Lung (tissue), 12 donors: ENCODE measurements around the gene ARHGEF38. TPM values are rescaled to one million over a fixed set of nuclear protein-coding genes. Genes with fewer than 3 reads are reported as not detected.
A peak's percentile ranks its signal among the peaks of the same experiment; 100 is the strongest.

ENCODE experiments used
- ATAC-seq: fragments of 200-7000 bp; cut with Tn5 transposase; one replicate; pipeline ENCODE4 v1.9.1; 2020; ENCODE audit warnings: moderate number of reproducible peaks; ENCODE audit not compliant: insufficient read depth, low FRiP score
- DNase-seq, 3 donors: peaks; one replicate each; pipeline ENCODE4 v3.0.0-alpha.2; 2013 to 2017
- H3K27ac ChIP-seq, 2 donors: one replicate each; pipeline ENCODE4 v1.5.1; 2013; ENCODE audit warnings: mild to moderate bottlenecking in 2 of 2, moderate library complexity in 2 of 2, control low read depth in 1 of 2, inconsistent platforms in 1 of 2, low read depth in 1 of 2, low read length in 1 of 2
- H3K27me3 ChIP-seq, 3 donors: one replicate each; pipeline ENCODE4 v1.5.1; 2013; ENCODE audit warnings: low read length in 2 of 3; ENCODE audit not compliant: control insufficient read depth in 3 of 3, insufficient read depth in 3 of 3
- H3K36me3 ChIP-seq, 4 donors: one replicate each; pipeline ENCODE4 v1.5.1; 2013; ENCODE audit warnings: low read length in 4 of 4, mild to moderate bottlenecking in 1 of 4, moderate library complexity in 1 of 4; ENCODE audit not compliant: control insufficient read depth in 4 of 4, insufficient read depth in 4 of 4
- H3K4me1 ChIP-seq, 5 donors: one replicate each; pipeline ENCODE4 v1.5.1; 2013; ENCODE audit warnings: low read length in 5 of 5, mild to moderate bottlenecking in 2 of 5, moderate library complexity in 1 of 5; ENCODE audit not compliant: control insufficient read depth in 5 of 5, insufficient read depth in 5 of 5
- H3K4me3 ChIP-seq: one replicate; pipeline ENCODE4 v1.5.1; 2013; ENCODE audit warnings: mild to moderate bottlenecking, control low read depth, moderate library complexity
- H3K9ac ChIP-seq, 2 donors: one replicate each; pipeline ENCODE4 v1.5.1; 2013; ENCODE audit warnings: low read length in 2 of 2, control low read depth in 1 of 2; ENCODE audit not compliant: insufficient read depth in 1 of 2
- H3K9me3 ChIP-seq, 4 donors: one replicate each; pipeline ENCODE4 v1.5.1; 2013; ENCODE audit warnings: low read length in 3 of 4, mild to moderate bottlenecking in 1 of 4, moderate library complexity in 1 of 4; ENCODE audit not compliant: control insufficient read depth in 4 of 4, insufficient read depth in 3 of 4
- WGBS, 2 donors: extraction: QIAGEN DNeasy Blood & Tissue Kit; methylation state at CpG; one replicate each; pipeline ENCODE4 v1.1.7; 2013; 5-methylcytosine and 5-hydroxymethylcytosine counted together
- polyA plus RNA-seq, 2 donors: library from polyadenylated mRNA; stranded (reverse); fragments of 200-250 nt; gene quantifications; one replicate each; pipeline ENCODE4 v1.2.1, GENCODE V29; 2013
- total RNA-seq, 2 donors: library from RNA; depleted of rRNA in 1 of 2; stranded (reverse); fragments of >200 nt in 1 of 2; gene quantifications; one replicate each; pipeline ENCODE4 v1.2.1, GENCODE V29; 2014 to 2021
- TF ChIP-seq, protein P1 (sequence below): IDR thresholded peaks from 2 replicates; pipeline ENCODE4 v1.5.1; 2012; ENCODE audit warnings: mild to moderate bottlenecking; ENCODE audit errors: control extremely low read depth, extremely low read depth
- donor health status: control.
- donor health status: control.
- donor health status: Bipolar disorder and iron deficiency.
- donor health status: healthy.
- donor health status: DM: yes; HTN: yes; CAD: no.

The ARHGEF38 gene
- total and polyA plus RNA-seq, 4 donors = 2.0 to 55.0 (median 14.8) TPM

- no peak overlapping the region for H3K9ac ChIP-seq
- H3K4me1 ChIP-seq = peaks cover 0 to 25% (median 2%) of the 10 kb centered on the region in 5 donors
- H3K9me3 ChIP-seq = no peaks in the 10 kb centered on the region
- H3K36me3 ChIP-seq = no peaks in the 10 kb centered on the region
- no peak overlapping the region for H3K4me3 ChIP-seq
- no peaks in the 10 kb centered on the region for H3K27me3 ChIP-seq
- WGBS, 2 donors = 44 to 72% methylated on average over 3 of the region's 3 CpGs
- no peak overlapping the region for H3K27ac ChIP-seq
- DNase-seq (peak in 1 of 3 donors; percentile 46), ATAC-seq (peak; percentile 27)
- TF ChIP-seq, protein P1, sequence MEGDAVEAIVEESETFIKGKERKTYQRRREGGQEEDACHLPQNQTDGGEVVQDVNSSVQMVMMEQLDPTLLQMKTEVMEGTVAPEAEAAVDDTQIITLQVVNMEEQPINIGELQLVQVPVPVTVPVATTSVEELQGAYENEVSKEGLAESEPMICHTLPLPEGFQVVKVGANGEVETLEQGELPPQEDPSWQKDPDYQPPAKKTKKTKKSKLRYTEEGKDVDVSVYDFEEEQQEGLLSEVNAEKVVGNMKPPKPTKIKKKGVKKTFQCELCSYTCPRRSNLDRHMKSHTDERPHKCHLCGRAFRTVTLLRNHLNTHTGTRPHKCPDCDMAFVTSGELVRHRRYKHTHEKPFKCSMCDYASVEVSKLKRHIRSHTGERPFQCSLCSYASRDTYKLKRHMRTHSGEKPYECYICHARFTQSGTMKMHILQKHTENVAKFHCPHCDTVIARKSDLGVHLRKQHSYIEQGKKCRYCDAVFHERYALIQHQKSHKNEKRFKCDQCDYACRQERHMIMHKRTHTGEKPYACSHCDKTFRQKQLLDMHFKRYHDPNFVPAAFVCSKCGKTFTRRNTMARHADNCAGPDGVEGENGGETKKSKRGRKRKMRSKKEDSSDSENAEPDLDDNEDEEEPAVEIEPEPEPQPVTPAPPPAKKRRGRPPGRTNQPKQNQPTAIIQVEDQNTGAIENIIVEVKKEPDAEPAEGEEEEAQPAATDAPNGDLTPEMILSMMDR = no peak
These were observed 80.8 kb downstream of the ARHGEF38 start for GRCh38 chr4:105633241-105633640.

- WGBS, 2 donors = 31 to 46% methylated on average over 1 of the region's 1 CpG
- ATAC-seq = no peak
- H3K4me1 ChIP-seq = peaks cover 0 to 26% (median 2%) of the 10 kb centered on the region in 5 donors
- no peaks in the 10 kb centered on the region for H3K9me3 ChIP-seq
- TF ChIP-seq, protein P1 = no peak
- no peaks in the 10 kb centered on the region for H3K27me3 ChIP-seq
- no peak overlapping the region for H3K9ac ChIP-seq
- no peak overlapping the region for H3K27ac ChIP-seq
- DNase-seq = no peak
- H3K36me3 ChIP-seq = no peaks in the 10 kb centered on the region
- H3K4me3 ChIP-seq = no peak overlapping the region
These were observed 82.1 kb downstream of the ARHGEF38 start for GRCh38 chr4:105634402-105635080.

- peak; percentile 74 for ATAC-seq
- Histone ChIP-seq H3K4me1 (peaks cover 0 to 36% (median 2%) of the 10 kb centered on the region in 5 donors), H3K4me3 (no peak overlapping the region), H3K9me3 (no peaks in the 10 kb centered on the region), H3K27ac (peak overlapping the region; percentile 1 to 68), H3K27me3 (no peaks in the 10 kb centered on the region), H3K9ac (no peak overlapping the region), H3K36me3 (no peaks in the 10 kb centered on the region)
- WGBS, 2 donors = 37 to 50% methylated on average over 4 of the region's 4 CpGs
- peak; percentile 86 to 96 (median 94) for DNase-seq
- TF ChIP-seq, protein P1 = no peak
These were observed 85.2 kb downstream of the ARHGEF38 start for GRCh38 chr4:105637408-105638176.
